ENCODE data around the gene PIK3AP1. TPM values are rescaled to one million over a fixed set of nuclear protein-coding genes. Genes with fewer than 3 reads are reported as not detected.
"Not testable (repeated sequence)": the region's sequence is repeated elsewhere in the genome, so short reads cannot be mapped to it uniquely, and the experiment has no call there.

Gene PIK3AP1
- total RNA-seq, 1 donor from 2014 or later = 0.49 TPM

DNA sequence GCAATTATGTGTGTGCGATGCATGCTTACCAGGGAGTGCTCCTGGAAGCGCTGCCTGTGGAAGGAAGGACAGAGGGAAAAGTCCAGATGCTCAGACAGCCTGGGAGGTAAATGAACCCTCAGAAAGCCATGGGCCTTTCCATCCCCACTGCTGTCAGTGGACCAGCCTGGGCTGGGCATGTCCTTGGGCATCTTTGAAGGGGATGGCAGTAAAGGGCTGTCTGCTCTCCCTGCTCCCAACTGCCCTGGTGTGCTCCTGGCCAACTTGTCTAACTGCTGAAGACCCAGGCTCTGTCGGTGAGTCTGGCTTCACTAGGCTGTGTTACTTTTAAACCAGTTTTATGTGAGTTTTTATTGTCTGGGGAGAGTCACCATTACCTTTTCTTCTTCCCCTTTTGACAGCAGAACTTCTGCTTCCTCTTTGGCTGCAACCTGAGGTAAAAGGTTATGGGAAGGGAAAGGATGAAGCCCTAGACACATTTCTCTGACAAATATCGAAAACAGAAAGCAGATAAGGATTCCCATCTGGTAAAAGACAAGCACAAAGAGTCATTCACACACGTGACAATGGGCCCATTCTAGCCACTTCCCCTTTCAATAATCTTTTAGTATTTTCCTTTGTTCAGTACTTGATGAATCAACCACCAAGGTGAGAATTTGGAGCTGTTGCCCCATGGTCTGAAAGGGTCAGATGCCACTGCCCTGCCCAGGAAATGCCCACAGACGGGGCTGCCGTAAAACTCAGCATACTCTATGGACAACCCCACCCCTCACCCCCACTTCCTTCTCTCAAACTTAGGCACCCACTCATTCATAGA, 27.6 kb upstream of the PIK3AP1 start:
- peaks cover 3% of the 10 kb centered on the region for H3K27me3 Mint-ChIP-seq (ENCODE audit: unreplicated experiment)
- DNase-seq = no peak
- no peaks in the 10 kb centered on the region for H3K4me1 Mint-ChIP-seq (ENCODE audit: low read depth, unreplicated experiment)
- no peaks in the 10 kb centered on the region for H3K9me3 Mint-ChIP-seq (ENCODE audit: unreplicated experiment)
- no peak overlapping the region for H3K27ac Mint-ChIP-seq (ENCODE audit: unreplicated experiment)
- H3K4me3 Mint-ChIP-seq (ENCODE audit: unreplicated experiment) = no peak overlapping the region
- TF ChIP-seq, protein P1, sequence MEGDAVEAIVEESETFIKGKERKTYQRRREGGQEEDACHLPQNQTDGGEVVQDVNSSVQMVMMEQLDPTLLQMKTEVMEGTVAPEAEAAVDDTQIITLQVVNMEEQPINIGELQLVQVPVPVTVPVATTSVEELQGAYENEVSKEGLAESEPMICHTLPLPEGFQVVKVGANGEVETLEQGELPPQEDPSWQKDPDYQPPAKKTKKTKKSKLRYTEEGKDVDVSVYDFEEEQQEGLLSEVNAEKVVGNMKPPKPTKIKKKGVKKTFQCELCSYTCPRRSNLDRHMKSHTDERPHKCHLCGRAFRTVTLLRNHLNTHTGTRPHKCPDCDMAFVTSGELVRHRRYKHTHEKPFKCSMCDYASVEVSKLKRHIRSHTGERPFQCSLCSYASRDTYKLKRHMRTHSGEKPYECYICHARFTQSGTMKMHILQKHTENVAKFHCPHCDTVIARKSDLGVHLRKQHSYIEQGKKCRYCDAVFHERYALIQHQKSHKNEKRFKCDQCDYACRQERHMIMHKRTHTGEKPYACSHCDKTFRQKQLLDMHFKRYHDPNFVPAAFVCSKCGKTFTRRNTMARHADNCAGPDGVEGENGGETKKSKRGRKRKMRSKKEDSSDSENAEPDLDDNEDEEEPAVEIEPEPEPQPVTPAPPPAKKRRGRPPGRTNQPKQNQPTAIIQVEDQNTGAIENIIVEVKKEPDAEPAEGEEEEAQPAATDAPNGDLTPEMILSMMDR (IDR thresholded peaks at IDR 0.05; ENCODE audit: partially characterized antibody, unreplicated experiment) = no peak
- no peaks in the 10 kb centered on the region for H3K36me3 Mint-ChIP-seq (ENCODE audit: unreplicated experiment)

- no peak for DNase-seq
- Mint-ChIP-seq H3K4me1 (ENCODE audit: low read depth, unreplicated experiment) (no peaks in the 10 kb centered on the region), H3K27me3 (ENCODE audit: unreplicated experiment) (peaks cover 3% of the 10 kb centered on the region), H3K36me3 (ENCODE audit: unreplicated experiment) (no peaks in the 10 kb centered on the region), H3K9me3 (ENCODE audit: unreplicated experiment) (no peaks in the 10 kb centered on the region), H3K4me3 (ENCODE audit: unreplicated experiment) (no peak overlapping the region), H3K27ac (ENCODE audit: unreplicated experiment) (no peak overlapping the region)
- TF ChIP-seq, protein P1 (IDR thresholded peaks at IDR 0.05; ENCODE audit: partially characterized antibody, unreplicated experiment) = no peak
Observed at GRCh38 chr10:96746503-96746902, 26.2 kb upstream of the PIK3AP1 start.

DNA sequence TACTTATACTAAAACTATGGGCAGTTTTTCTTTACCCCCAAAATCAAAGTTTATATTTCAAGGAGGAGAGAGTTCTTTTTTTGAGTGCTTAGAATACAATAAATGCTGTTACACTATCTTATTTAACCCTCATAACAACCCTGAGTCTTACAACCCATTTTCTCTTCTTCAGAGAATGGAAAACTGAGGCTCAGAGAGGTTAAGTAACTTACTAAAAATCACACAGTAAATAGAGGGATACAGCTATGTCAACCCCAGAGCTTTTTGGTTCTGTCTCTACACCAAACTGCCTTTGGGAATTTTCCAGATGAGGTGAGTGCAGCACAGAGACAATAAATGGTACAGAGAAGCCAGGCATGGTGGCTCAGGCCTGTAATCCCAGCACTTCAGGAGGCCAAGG, 25.6 kb upstream of the PIK3AP1 start:
- Mint-ChIP-seq H3K4me1 (ENCODE audit: low read depth, unreplicated experiment) (no peaks in the 10 kb centered on the region), H3K4me3 (ENCODE audit: unreplicated experiment) (no peak overlapping the region), H3K36me3 (ENCODE audit: unreplicated experiment) (no peaks in the 10 kb centered on the region), H3K9me3 (ENCODE audit: unreplicated experiment) (no peaks in the 10 kb centered on the region), H3K27ac (ENCODE audit: unreplicated experiment) (no peak overlapping the region), H3K27me3 (ENCODE audit: unreplicated experiment) (peaks cover 3% of the 10 kb centered on the region)
- no peak for DNase-seq
- TF ChIP-seq, protein P1 (IDR thresholded peaks at IDR 0.05; ENCODE audit: partially characterized antibody, unreplicated experiment) = no peak

DNA sequence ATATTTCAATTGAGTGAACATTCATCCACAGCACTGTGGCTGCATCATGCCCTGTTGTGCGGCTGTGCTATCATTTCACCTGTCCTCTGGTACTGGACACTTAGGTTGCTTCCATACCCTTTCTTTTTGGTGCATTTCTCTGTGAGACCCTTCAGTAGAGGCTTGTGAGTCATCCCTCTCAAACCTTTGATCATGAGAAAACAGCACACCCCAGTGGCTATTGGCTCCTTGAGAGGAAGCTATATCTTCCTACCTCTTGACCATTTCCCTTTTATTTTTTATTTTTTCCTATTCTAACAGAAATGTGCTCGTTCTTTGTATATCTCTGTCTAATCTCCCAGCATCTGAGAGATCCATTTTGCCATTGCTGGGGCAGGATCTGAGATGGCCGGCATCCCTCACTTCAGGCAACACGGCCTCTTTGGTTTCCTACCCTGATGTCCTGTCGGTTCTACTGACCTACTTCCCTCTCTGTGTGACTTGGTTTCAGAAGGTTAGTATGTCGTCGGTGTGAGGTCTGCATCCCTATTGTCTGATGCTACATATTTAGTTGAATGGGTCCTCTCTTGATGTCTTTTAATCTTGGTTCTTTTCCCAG, 23.8 kb upstream of the PIK3AP1 start:
- Mint-ChIP-seq H3K9me3 (ENCODE audit: unreplicated experiment) (no peaks in the 10 kb centered on the region), H3K4me1 (ENCODE audit: low read depth, unreplicated experiment) (no peaks in the 10 kb centered on the region), H3K27me3 (ENCODE audit: unreplicated experiment) (peaks cover 3% of the 10 kb centered on the region), H3K4me3 (ENCODE audit: unreplicated experiment) (no peak overlapping the region), H3K27ac (ENCODE audit: unreplicated experiment) (no peak overlapping the region), H3K36me3 (ENCODE audit: unreplicated experiment) (no peaks in the 10 kb centered on the region)
- no peak for DNase-seq
- TF ChIP-seq, protein P1 (IDR thresholded peaks at IDR 0.05; ENCODE audit: partially characterized antibody, unreplicated experiment) = no peak

DNA sequence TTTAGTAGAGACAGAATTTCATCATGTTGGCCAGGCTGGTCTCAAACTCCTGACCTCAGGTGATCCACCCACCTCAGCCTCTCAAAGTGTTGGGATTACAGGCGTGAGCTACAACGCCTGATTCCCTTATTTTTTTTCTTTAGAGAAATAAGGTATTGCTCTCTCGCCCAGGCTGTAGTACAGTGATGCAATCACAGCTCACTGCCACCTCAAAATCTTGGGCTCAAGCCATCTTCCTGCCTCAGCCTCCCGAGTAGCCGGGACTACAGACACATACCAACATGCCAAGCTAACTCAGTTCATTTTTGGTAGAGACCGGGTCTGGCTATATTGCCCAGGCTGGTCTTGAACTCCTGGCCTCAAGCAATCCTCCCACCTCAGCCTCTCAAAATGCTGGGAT, 21.2 kb upstream of the PIK3AP1 start:
- H3K4me1 Mint-ChIP-seq (ENCODE audit: low read depth, unreplicated experiment); H3K27ac Mint-ChIP-seq (ENCODE audit: unreplicated experiment): not testable (repeated sequence)

More for the DNA sequence above, 21.2 kb upstream of the PIK3AP1 start:
- H3K9me3 Mint-ChIP-seq (ENCODE audit: unreplicated experiment); H3K36me3 Mint-ChIP-seq (ENCODE audit: unreplicated experiment); H3K27me3 Mint-ChIP-seq (ENCODE audit: unreplicated experiment); DNase-seq; H3K4me3 Mint-ChIP-seq (ENCODE audit: unreplicated experiment): not testable (repeated sequence)

Measured in glutamatergic neuron (in vitro differentiated cells).